Right cardiac atrium (tissue), 5 donors: Measurements from ENCODE around the gene EIF1. TPM values are rescaled to one million over a fixed set of nuclear protein-coding genes. Genes with fewer than 3 reads are reported as not detected.
"Not testable (repeated sequence)": the region's sequence is repeated elsewhere in the genome, so short reads cannot be mapped to it uniquely, and the experiment has no call there.

ENCODE experiments used
- ATAC-seq, 2 donors: fragments of 200-7000 bp; cut with Tn5 transposase; one replicate each; pipeline versions ENCODE4 v1.8.0 to v1.9.1; 2020; ENCODE audit warnings: moderate library complexity in 2 of 2, mild to moderate bottlenecking in 1 of 2
- DNase-seq, 3 donors: peaks; one replicate each; pipeline ENCODE4 v3.0.0-alpha.2; 2020
- H3K27ac ChIP-seq: one replicate; pipeline ENCODE4 v1.5.1; 2013; ENCODE audit warnings: mild to moderate bottlenecking, low read length, control low read depth, moderate library complexity
- H3K27me3 ChIP-seq: one replicate; pipeline ENCODE4 v1.6.1; 2013; ENCODE audit not compliant: control insufficient read depth, insufficient read depth
- H3K4me1 ChIP-seq: one replicate; pipeline ENCODE4 v1.6.1; 2013; ENCODE audit warnings: low read length; ENCODE audit not compliant: control insufficient read depth, insufficient read depth
- H3K4me3 ChIP-seq: one replicate; pipeline ENCODE4 v1.5.1; 2013; ENCODE audit warnings: low read length, control low read depth
- H3K9me3 ChIP-seq: one replicate; pipeline ENCODE4 v1.6.1; 2013; ENCODE audit warnings: low read length; ENCODE audit not compliant: control insufficient read depth
- WGBS: extraction: QIAGEN DNeasy Blood & Tissue Kit; methylation state at CpG from one replicate; pipeline ENCODE4 v1.1.7; 2013; 5-methylcytosine and 5-hydroxymethylcytosine counted together
- intact Hi-C, 4 donors: fragments of 100-400 bp; cut with DNase I; formaldehyde crosslinking; loops; one replicate each; pipeline versions ENCODE4 v1.11.0 to v1.14.0; 2022 to 2023
- polyA plus RNA-seq: library from polyadenylated mRNA; stranded (reverse); fragments of 200-250 nt; gene quantifications from one replicate; pipeline ENCODE4 v1.2.3, GENCODE V29; 2013
- total RNA-seq, 4 donors: library from RNA; stranded (reverse); fragmentation: NEBNext Ultra II Directional; extraction: Animal tissue kit (Norgen Biotek cat#: 25700); gene quantifications; one replicate each; pipeline ENCODE4 v1.2.1, GENCODE V29; 2021
- donor health status: healthy with polysubstance abuse.
- donor health status: DM: no; HTN: yes; CAD: no.
- donor health status: DM: no; HTN: no; CAD: no.
- donor health status: DM: no; HTN: yes; CAD: no; lungs with severe emphysema.
- donor health status: DM: yes; HTN: yes; CAD: no.

Gene EIF1
- total and polyA plus RNA-seq, 5 donors, result 959 to 1,186 (median 983) TPM

DNA sequence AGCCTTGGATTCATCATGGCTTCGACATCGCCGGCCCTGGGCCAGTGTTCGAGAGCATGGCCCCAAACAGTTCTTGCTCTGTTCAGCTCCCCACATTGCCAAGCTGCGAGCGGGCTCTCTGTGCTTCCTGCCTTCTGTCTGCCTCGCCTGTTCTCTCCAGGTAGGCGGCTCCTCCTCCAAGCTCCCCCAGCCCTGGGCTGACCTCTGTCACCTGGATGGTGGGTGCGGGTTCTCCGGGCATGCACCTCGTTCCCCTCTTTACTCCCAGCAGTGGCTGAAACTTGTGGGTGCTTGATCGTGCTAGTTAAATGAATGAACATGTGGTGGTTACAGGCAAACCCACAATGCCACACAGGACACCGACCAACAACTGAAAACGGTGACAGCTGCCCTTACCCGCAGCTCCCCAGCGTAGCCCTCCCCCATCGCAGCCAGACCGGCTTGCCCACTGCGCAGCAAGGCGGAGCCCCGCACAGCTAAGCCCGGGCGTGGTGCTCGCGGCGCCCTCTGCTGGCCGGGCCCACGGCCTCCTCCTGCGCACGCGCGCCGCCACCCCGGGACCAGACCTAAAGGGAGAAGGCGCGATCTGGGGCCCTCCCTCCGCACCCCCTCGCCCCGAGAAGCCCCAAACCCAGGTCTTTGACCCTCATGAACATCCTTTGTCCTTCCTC lies 23.0 kb upstream of the EIF1 start:
- peak; percentile 88 to 96 (median 96) for DNase-seq
- H3K4me3 ChIP-seq, result peak overlapping the region; percentile 49
- WGBS, result 2% methylated on average over 39 of the region's 39 CpGs
- peak overlapping the region; percentile 59 for H3K27ac ChIP-seq
- no peaks in the 10 kb centered on the region for H3K9me3 ChIP-seq
- intact Hi-C loops, result loop anchor here in 2 of 4 donors (10.0 kb wide), 2 partner anchors 761 to 861 kb away; no protein-coding TSS in a partner anchor
- ATAC-seq, result peak; percentile 95 to 96
- no peaks in the 10 kb centered on the region for H3K27me3 ChIP-seq
- H3K4me1 ChIP-seq, result no peaks in the 10 kb centered on the region

- peak; percentile 12 to 23 for ATAC-seq
- Histone ChIP-seq H3K4me1 (no peaks in the 10 kb centered on the region), H3K4me3 (peak overlapping the region; percentile 49), H3K27ac (peak overlapping the region; percentile 59), H3K9me3 (no peaks in the 10 kb centered on the region), H3K27me3 (no peaks in the 10 kb centered on the region)
- peak in 1 of 3 donors; percentile 70 for DNase-seq
- intact Hi-C loops, result loop anchor here in 2 of 4 donors (10.0 kb wide), 2 partner anchors 761 to 861 kb away; no protein-coding TSS in a partner anchor
- WGBS, result 5% methylated on average over 11 of the region's 11 CpGs
These were observed 22.4 kb upstream of the EIF1 start for GRCh38 chr17:41666237-41666641.

DNA sequence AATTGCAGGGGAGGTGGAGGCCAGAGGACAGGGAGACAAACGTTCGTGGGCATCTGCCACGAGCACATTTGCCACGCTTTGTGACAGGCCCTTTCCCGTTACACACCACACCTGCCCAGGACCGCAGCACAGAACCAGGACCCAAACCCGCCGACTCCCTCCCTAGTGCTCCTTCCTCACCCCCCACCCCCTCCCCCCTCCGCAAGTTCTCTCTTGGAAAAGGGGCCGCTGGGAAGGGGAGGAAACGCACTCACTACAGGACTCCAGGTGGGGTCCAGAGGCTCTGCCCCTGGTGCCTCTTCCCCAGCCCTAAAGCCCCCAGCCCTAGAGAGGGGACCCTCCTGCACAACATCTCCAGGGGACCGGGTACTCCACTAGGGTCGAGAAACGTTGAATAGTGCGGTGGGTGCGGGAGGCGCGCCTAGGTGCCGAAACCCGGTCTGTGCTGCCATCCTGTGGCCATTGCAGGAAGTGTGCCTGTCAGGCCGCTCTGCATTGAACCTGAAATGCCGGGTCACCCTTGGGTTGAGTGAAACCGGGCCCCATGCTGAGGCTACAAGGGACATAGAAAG lies 21.9 kb upstream of the EIF1 start:
- Histone ChIP-seq H3K4me1 (no peaks in the 10 kb centered on the region), H3K9me3 (no peaks in the 10 kb centered on the region), H3K27me3 (no peaks in the 10 kb centered on the region), H3K4me3 (peak overlapping the region; percentile 49), H3K27ac (peak overlapping the region; percentile 6)
- WGBS, result 1% methylated on average over 23 of the region's 23 CpGs
- ATAC-seq, result peak; percentile 84 to 86
- intact Hi-C loops, result loop anchor here in 2 of 4 donors (10.0 kb wide), 2 partner anchors 762 to 862 kb away; no protein-coding TSS in a partner anchor
- DNase-seq, result peak; percentile 83 to 95 (median 94)

GRCh38 chr17:41667280-41668041 lies 21.2 kb upstream of the EIF1 start:
- no peak overlapping the region for H3K4me3 ChIP-seq
- no peak for DNase-seq
- WGBS, result 44% methylated on average over 23 of the region's 23 CpGs
- H3K9me3 ChIP-seq, result no peaks in the 10 kb centered on the region
- no peaks in the 10 kb centered on the region for H3K27me3 ChIP-seq
- intact Hi-C loops, result loop anchor here in 2 of 4 donors (10.0 kb wide), 2 partner anchors 763 to 863 kb away; no protein-coding TSS in a partner anchor
- H3K4me1 ChIP-seq, result no peaks in the 10 kb centered on the region
- no peak overlapping the region for H3K27ac ChIP-seq
- ATAC-seq, result no peak

DNA sequence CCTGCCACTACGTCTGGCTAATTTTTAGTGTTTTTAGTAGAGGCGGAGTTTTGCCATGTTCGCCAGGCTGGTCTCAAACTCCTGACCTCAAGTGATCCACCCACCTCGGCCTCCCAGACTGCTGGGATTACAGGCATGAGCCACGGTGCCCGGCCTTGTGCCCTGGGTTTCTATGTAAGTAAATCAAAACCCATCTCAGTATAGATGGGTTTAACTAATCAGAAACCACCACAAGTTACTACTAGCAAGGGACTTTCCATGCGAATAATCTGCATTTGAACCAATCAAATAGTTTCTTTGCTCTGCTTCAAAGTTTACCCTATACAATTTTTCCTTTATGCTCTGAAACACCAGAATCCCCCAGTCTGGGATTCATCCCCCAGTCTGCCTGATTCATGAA lies 16.5 kb upstream of the EIF1 start:
- no peak for ATAC-seq
- DNase-seq, result no peak
- 93% methylated on average over 7 of the region's 7 CpGs for WGBS

GRCh38 chr17:41675157-41676057 lies 13.3 kb upstream of the EIF1 start:
- H3K27ac ChIP-seq, ATAC-seq, DNase-seq, H3K27me3 ChIP-seq, H3K4me1 ChIP-seq, intact Hi-C loops, H3K9me3 ChIP-seq, H3K4me3 ChIP-seq: not testable (repeated sequence)
- 81% methylated on average over 7 of the region's 7 CpGs for WGBS

More for the DNA sequence above, 16.5 kb upstream of the EIF1 start:
- H3K27me3 ChIP-seq, result no peaks in the 10 kb centered on the region
- H3K9me3 ChIP-seq, result no peaks in the 10 kb centered on the region
- H3K27ac ChIP-seq, result no peak overlapping the region
- no peak overlapping the region for H3K4me3 ChIP-seq
- intact Hi-C loops, result no loop called here
- H3K4me1 ChIP-seq, result no peaks in the 10 kb centered on the region

DNA sequence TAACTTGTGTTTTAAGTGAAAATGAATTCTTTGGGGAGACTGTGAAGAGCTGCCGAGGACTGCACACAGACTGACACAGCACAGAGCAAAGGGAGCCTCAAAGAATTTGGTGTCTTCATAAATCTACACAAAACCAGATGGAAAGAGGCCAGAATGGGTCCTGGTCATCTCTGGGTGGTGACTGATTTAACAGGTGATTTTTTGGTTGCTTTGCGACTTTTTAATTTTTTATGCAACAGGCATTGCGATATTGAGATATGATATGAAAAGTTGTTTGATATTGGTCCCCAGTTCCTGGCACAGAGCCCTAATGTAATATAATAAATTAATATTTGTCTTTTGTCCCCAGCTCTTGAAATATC lies 12.6 kb upstream of the EIF1 start:
- no peaks in the 10 kb centered on the region for H3K4me1 ChIP-seq
- intact Hi-C loops, result no loop called here
- no peak for DNase-seq
- no peak overlapping the region for H3K27ac ChIP-seq
- H3K4me3 ChIP-seq, result no peak overlapping the region
- 86% methylated on average over 3 of the region's 3 CpGs for WGBS
- H3K27me3 ChIP-seq, result no peaks in the 10 kb centered on the region
- no peak for ATAC-seq
- H3K9me3 ChIP-seq, result no peaks in the 10 kb centered on the region

GRCh38 chr17:41678411-41678906 lies 10.2 kb upstream of the EIF1 start:
- peak overlapping the region; percentile 53 for H3K4me3 ChIP-seq
- H3K27me3 ChIP-seq, result no peaks in the 10 kb centered on the region
- intact Hi-C loops, result no loop called here
- DNase-seq, result no peak
- no peaks in the 10 kb centered on the region for H3K9me3 ChIP-seq
- ATAC-seq, result peak in 1 of 2 donors; percentile 64
- peak overlapping the region; percentile 96 for H3K27ac ChIP-seq
- H3K4me1 ChIP-seq, result no peaks in the 10 kb centered on the region
- 86% methylated on average over 2 of the region's 2 CpGs for WGBS

- intact Hi-C loops, result no loop called here
- Histone ChIP-seq H3K4me1 (no peaks in the 10 kb centered on the region), H3K9me3 (no peaks in the 10 kb centered on the region), H3K27me3 (no peaks in the 10 kb centered on the region), H3K4me3 (peak overlapping the region; percentile 53), H3K27ac (peak overlapping the region; percentile 96)
- 38% methylated on average over 6 of the region's 6 CpGs for WGBS
- DNase-seq, result no peak
- ATAC-seq, result peak; percentile 65 to 88
These were observed 9.6 kb upstream of the EIF1 start for GRCh38 chr17:41678907-41679739.
